Measurements from ENCODE around the gene NPVF. TPM values are rescaled to one million over a fixed set of nuclear protein-coding genes. Genes with fewer than 3 reads are reported as not detected.

Gene NPVF
- total RNA-seq, 1 experiment from 2014 or later: not detected

- no peaks in the 10 kb centered on the region for H3K23me2 ChIP-seq (ENCODE audit: insufficient read length, low read depth, low read length, poor library complexity, severe bottlenecking)
- H3K4me3 Mint-ChIP-seq: no peak overlapping the region
- no peaks in the 10 kb centered on the region for H3K9me3 ChIP-seq (ENCODE audit: control insufficient read depth, low read depth, low read length)
- no peaks in the 10 kb centered on the region for H3K9me3 Mint-ChIP-seq
- no peak overlapping the region for H2BK120ac ChIP-seq (ENCODE audit: low read depth, low read length, poor library complexity, severe bottlenecking)
- no peak overlapping the region for H3K27ac ChIP-seq (ENCODE audit: insufficient read length, low read depth, low read length)
- no peak overlapping the region for H3K23ac ChIP-seq (ENCODE audit: insufficient read length, low read depth, low read length)
- no peak overlapping the region for H3K4ac ChIP-seq (ENCODE audit: low read depth, low read length)
- no CpG with 5 or more reads among the region's 3 CpGs for WGBS (ENCODE audit: extremely low coverage, insufficient read length, low lambda C conversion rate)
- H3K14ac ChIP-seq (ENCODE audit: insufficient read depth, low read length): no peak overlapping the region
- no peaks in the 10 kb centered on the region for H3K79me1 ChIP-seq (ENCODE audit: insufficient read depth, low read depth, low read length, poor library complexity, severe bottlenecking)
- no peak overlapping the region for H3K56ac ChIP-seq (ENCODE audit: insufficient read length, low read depth, low read length)
- no peak for DNase-seq
- no peaks in the 10 kb centered on the region for H3K36me3 Mint-ChIP-seq (ENCODE audit: insufficient read depth in 1 of 3, low read depth in 3 of 3)
- H4K91ac ChIP-seq (ENCODE audit: insufficient read length, low read depth, low read length): no peak overlapping the region
- H2BK15ac ChIP-seq (ENCODE audit: low read depth, low read length): no peak overlapping the region
- peaks cover 4% of the 10 kb centered on the region for H3K27me3 Mint-ChIP-seq (ENCODE audit: low read depth)
- H3K27ac Mint-ChIP-seq: no peak overlapping the region
- no peak overlapping the region for H3K4me2 ChIP-seq (ENCODE audit: insufficient read depth, insufficient read length, low read length)
- no peak overlapping the region for H3K18ac ChIP-seq (ENCODE audit: insufficient read length, low read depth, low read length)
- no peak overlapping the region for H3T11ph ChIP-seq (ENCODE audit: low read length)
- H2AK5ac ChIP-seq (ENCODE audit: insufficient read length, low read length): no peak overlapping the region
- H2BK20ac ChIP-seq (ENCODE audit: low read depth, low read length, poor library complexity, severe bottlenecking): no peak overlapping the region
- no peaks in the 10 kb centered on the region for H3K79me2 ChIP-seq (ENCODE audit: insufficient read depth, low read length)
- no peak overlapping the region for H2BK5ac ChIP-seq (ENCODE audit: insufficient read length, low read length)
- no peak overlapping the region for H3K9ac ChIP-seq (ENCODE audit: extremely low read depth, insufficient read length, low read length)
- no peaks in the 10 kb centered on the region for H3K27me3 ChIP-seq (ENCODE audit: insufficient read depth, low read length)
- no peak overlapping the region for H4K5ac ChIP-seq (ENCODE audit: insufficient read length, low read depth, low read length)
- H4K20me1 ChIP-seq (ENCODE audit: control insufficient read depth, insufficient read depth, insufficient read length): no peaks in the 10 kb centered on the region
- H3K4me1 ChIP-seq (ENCODE audit: insufficient read depth, low read length): no peaks in the 10 kb centered on the region
- no peak for TF ChIP-seq CTCF (conservative IDR thresholded peaks at IDR 0.05)
- no peak overlapping the region for H4K8ac ChIP-seq (replicated peaks; ENCODE audit: insufficient read length, low read depth, low read length)
- peaks cover 3 to 4% of the 10 kb centered on the region in 2 experiments; a peak in 3 of 4 replicates for H3K4me1 Mint-ChIP-seq
- no peak overlapping the region for H2BK12ac ChIP-seq (ENCODE audit: insufficient read length, low read depth, low read length)
- no peak overlapping the region for H2AFZ ChIP-seq (ENCODE audit: low read length)
These were observed 10.1 kb downstream of the NPVF start for GRCh38 chr7:25218191-25218590.
